ENCODE data around the gene ADARB2. TPM values are rescaled to one million over a fixed set of nuclear protein-coding genes. Genes with fewer than 3 reads are reported as not detected.

ADARB2 gene
- total and polyA plus RNA-seq, 2 experiments from 2014 or later = 1.6 to 3.1 TPM

- no peak for DNase-seq (ENCODE audit: low read depth in 1 of 2, low spot score in 1 of 2)
- H3K36me3 ChIP-seq = no peaks in the 10 kb centered on the region
- H3K27ac ChIP-seq = no peak overlapping the region
- H3K27me3 ChIP-seq = no peaks in the 10 kb centered on the region
- no peaks in the 10 kb centered on the region for H3K4me1 ChIP-seq (ENCODE audit: low read depth)
- TF ChIP-seq CTCF (IDR thresholded peaks at IDR 0.05; ENCODE audit: low read depth, low read length) = no peak
- no peaks in the 10 kb centered on the region for H3K9me3 ChIP-seq (ENCODE audit: low read depth)
- H3K4me3 ChIP-seq = no peak overlapping the region
Observed at GRCh38 chr10:1515780-1516491, 221.4 kb downstream of the ADARB2 start.

- H3K4me1 ChIP-seq (ENCODE audit: low read depth) = no peaks in the 10 kb centered on the region
- H3K9me3 ChIP-seq (ENCODE audit: low read depth) = no peaks in the 10 kb centered on the region
- H3K4me3 ChIP-seq = no peak overlapping the region
- no peaks in the 10 kb centered on the region for H3K36me3 ChIP-seq
- no peak overlapping the region for H3K27ac ChIP-seq
- no peaks in the 10 kb centered on the region for H3K27me3 ChIP-seq
- DNase-seq (ENCODE audit: low read depth in 1 of 2, low spot score in 1 of 2) = no peak
- TF ChIP-seq CTCF (IDR thresholded peaks at IDR 0.05; ENCODE audit: low read depth, low read length) = no peak
Observed at GRCh38 chr10:1515121-1515779, 222.1 kb downstream of the ADARB2 start.

- DNase-seq (ENCODE audit: low read depth in 1 of 2, low spot score in 1 of 2) = no peak
Observed at GRCh38 chr10:1514681-1515080, 222.6 kb downstream of the ADARB2 start.

GRCh38 chr10:1513221-1513620 lies 224.1 kb downstream of the ADARB2 start:
- TF ChIP-seq CTCF (IDR thresholded peaks at IDR 0.05; ENCODE audit: low read depth, low read length) = no peak
- Histone ChIP-seq H3K4me3 (no peak overlapping the region), H3K4me1 (ENCODE audit: low read depth) (no peaks in the 10 kb centered on the region), H3K27ac (no peak overlapping the region), H3K27me3 (no peaks in the 10 kb centered on the region), H3K36me3 (no peaks in the 10 kb centered on the region), H3K9me3 (ENCODE audit: low read depth) (no peaks in the 10 kb centered on the region)
- DNase-seq (ENCODE audit: low read depth in 1 of 2, low spot score in 1 of 2) = no peak

More at GRCh38 chr10:1514681-1515080, 222.6 kb downstream of the ADARB2 start:
- H3K27me3 ChIP-seq = no peaks in the 10 kb centered on the region
- H3K9me3 ChIP-seq (ENCODE audit: low read depth) = no peaks in the 10 kb centered on the region
- no peak overlapping the region for H3K4me3 ChIP-seq
- no peaks in the 10 kb centered on the region for H3K36me3 ChIP-seq
- no peaks in the 10 kb centered on the region for H3K4me1 ChIP-seq (ENCODE audit: low read depth)
- no peak for TF ChIP-seq CTCF (IDR thresholded peaks at IDR 0.05; ENCODE audit: low read depth, low read length)
- H3K27ac ChIP-seq = no peak overlapping the region

- H3K9me3 ChIP-seq (ENCODE audit: low read depth) = no peaks in the 10 kb centered on the region
- H3K27me3 ChIP-seq = no peaks in the 10 kb centered on the region
- H3K4me3 ChIP-seq = no peak overlapping the region
- H3K27ac ChIP-seq = no peak overlapping the region
- H3K36me3 ChIP-seq = no peaks in the 10 kb centered on the region
- TF ChIP-seq CTCF (IDR thresholded peaks at IDR 0.05; ENCODE audit: low read depth, low read length) = no peak
- no peak for DNase-seq (ENCODE audit: low read depth in 1 of 2, low spot score in 1 of 2)
- H3K4me1 ChIP-seq (ENCODE audit: low read depth) = no peaks in the 10 kb centered on the region
Observed at GRCh38 chr10:1509011-1509530, 228.3 kb downstream of the ADARB2 start.
